ENCODE measurements around the gene FMN1. TPM values are rescaled to one million over a fixed set of nuclear protein-coding genes. Genes with fewer than 3 reads are reported as not detected.

FMN1 gene
- total RNA-seq, 1 experiment from 2014 or later, result 0.37 TPM

GRCh38 chr15:32869776-32870175 is 324.7 kb downstream of the FMN1 start:
- H3K27ac ChIP-seq (ENCODE audit: low read depth, low read length, poor library complexity, severe bottlenecking), result no peak overlapping the region
- no TSS peak for BruUV-seq (replicated peaks)
- H3K36me3 ChIP-seq (ENCODE audit: insufficient read depth, low read length, poor library complexity, severe bottlenecking), result no peaks in the 10 kb centered on the region
- no peaks in the 10 kb centered on the region for H3K4me1 ChIP-seq (ENCODE audit: insufficient read depth, low read length, poor library complexity, severe bottlenecking)
- TF ChIP-seq CTCF (conservative IDR thresholded peaks at IDR 0.05; ENCODE audit: low read depth, low read length), result no peak
- no peak for TF ChIP-seq EZH2 (IDR thresholded peaks at IDR 0.05; ENCODE audit: borderline replicate concordance, low read depth, low read length, poor library complexity, severe bottlenecking)
- no peak for DNase-seq (ENCODE audit: low spot score)
- intact Hi-C loops (cut with micrococcal nuclease; ENCODE audit: unreplicated experiment), result no loop called here
- ChIA-PET POLR2A (ENCODE audit: low non-redundant PET) (no interaction called here), CTCF (no interaction called here)
- H3K27me3 ChIP-seq (replicated peaks; ENCODE audit: insufficient read depth, low read depth, low read length, poor library complexity), result no peaks in the 10 kb centered on the region
- no peaks in the 10 kb centered on the region for H3K9me3 ChIP-seq (ENCODE audit: low read depth, low read length, poor library complexity, severe bottlenecking)
- H3K4me3 ChIP-seq (ENCODE audit: low read depth, low read length, poor library complexity, severe bottlenecking), result no peak overlapping the region

GRCh38 chr15:32867313-32867626 is 327.2 kb downstream of the FMN1 start:
- intact Hi-C loops (cut with micrococcal nuclease; ENCODE audit: unreplicated experiment), result no loop called here
- no peak for DNase-seq (ENCODE audit: low spot score)
- Histone ChIP-seq H3K27ac (ENCODE audit: low read depth, low read length, poor library complexity, severe bottlenecking) (no peak overlapping the region), H3K4me1 (ENCODE audit: insufficient read depth, low read length, poor library complexity, severe bottlenecking) (no peaks in the 10 kb centered on the region), H3K27me3 (replicated peaks; ENCODE audit: insufficient read depth, low read depth, low read length, poor library complexity) (no peaks in the 10 kb centered on the region), H3K9me3 (ENCODE audit: low read depth, low read length, poor library complexity, severe bottlenecking) (no peaks in the 10 kb centered on the region), H3K36me3 (ENCODE audit: insufficient read depth, low read length, poor library complexity, severe bottlenecking) (no peaks in the 10 kb centered on the region), H3K4me3 (ENCODE audit: low read depth, low read length, poor library complexity, severe bottlenecking) (no peak overlapping the region)
- ChIA-PET POLR2A (ENCODE audit: low non-redundant PET) (no interaction called here), CTCF (no interaction called here)
- BruUV-seq (replicated peaks), result no TSS peak
- TF ChIP-seq CTCF (conservative IDR thresholded peaks at IDR 0.05; ENCODE audit: low read depth, low read length), result no peak

DNA sequence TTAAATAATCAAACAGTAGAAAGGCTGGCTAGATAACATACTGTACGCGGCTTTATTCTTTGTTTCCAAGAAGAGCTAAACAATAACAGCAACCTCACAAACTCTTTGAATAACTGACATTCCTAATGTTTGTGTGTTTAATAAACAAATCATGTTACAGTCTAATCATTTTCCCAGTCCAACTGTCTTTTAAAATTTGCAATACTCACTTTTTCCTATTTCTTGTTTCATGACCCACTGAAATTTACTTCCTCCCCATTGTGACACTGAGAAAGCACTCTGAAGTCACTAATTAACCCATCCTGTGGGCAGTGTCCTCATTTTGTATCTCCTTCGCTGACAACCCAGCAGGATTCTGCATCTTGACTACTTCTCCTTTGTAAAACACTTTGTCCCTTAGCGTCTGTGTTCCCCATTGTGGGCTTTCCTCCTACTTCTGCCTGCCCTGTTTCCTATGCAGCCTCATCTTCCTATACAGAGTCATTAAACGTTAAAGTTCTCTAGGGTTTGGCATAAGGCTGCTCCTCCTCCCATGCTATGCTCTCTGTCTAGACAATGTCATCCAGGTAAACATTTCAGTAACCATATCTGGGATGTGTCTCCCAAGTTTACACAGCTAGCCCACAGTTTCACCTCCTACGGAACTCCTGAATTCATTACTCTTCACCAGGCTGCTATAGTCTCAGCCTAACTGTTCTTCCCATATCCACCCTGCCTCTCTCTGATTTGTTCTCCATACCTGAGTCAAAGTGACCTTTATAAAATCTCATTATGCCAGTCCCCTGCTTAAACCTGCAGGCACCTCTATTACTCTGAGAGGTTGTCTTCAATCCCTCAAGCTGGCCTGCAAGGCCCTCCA is 327.8 kb downstream of the FMN1 start:
- ChIA-PET POLR2A (ENCODE audit: low non-redundant PET) (no interaction called here), CTCF (no interaction called here)
- Histone ChIP-seq H3K36me3 (ENCODE audit: insufficient read depth, low read length, poor library complexity, severe bottlenecking) (no peaks in the 10 kb centered on the region), H3K4me1 (ENCODE audit: insufficient read depth, low read length, poor library complexity, severe bottlenecking) (no peaks in the 10 kb centered on the region), H3K4me3 (ENCODE audit: low read depth, low read length, poor library complexity, severe bottlenecking) (no peak overlapping the region), H3K9me3 (ENCODE audit: low read depth, low read length, poor library complexity, severe bottlenecking) (no peaks in the 10 kb centered on the region), H3K27ac (ENCODE audit: low read depth, low read length, poor library complexity, severe bottlenecking) (no peak overlapping the region), H3K27me3 (replicated peaks; ENCODE audit: insufficient read depth, low read depth, low read length, poor library complexity) (no peaks in the 10 kb centered on the region)
- TF ChIP-seq CTCF (conservative IDR thresholded peaks at IDR 0.05; ENCODE audit: low read depth, low read length), result no peak
- intact Hi-C loops (cut with micrococcal nuclease; ENCODE audit: unreplicated experiment), result no loop called here
- no peak for DNase-seq (ENCODE audit: low spot score)
- BruUV-seq (replicated peaks), result no TSS peak

Measured in A673 (cell line).